ENCODE data around the gene SPPL2C.

Gene SPPL2C

GRCh38 chr17:45888392-45888791 lies 43.7 kb downstream of the SPPL2C start:
- no peak for DNase-seq

DNA sequence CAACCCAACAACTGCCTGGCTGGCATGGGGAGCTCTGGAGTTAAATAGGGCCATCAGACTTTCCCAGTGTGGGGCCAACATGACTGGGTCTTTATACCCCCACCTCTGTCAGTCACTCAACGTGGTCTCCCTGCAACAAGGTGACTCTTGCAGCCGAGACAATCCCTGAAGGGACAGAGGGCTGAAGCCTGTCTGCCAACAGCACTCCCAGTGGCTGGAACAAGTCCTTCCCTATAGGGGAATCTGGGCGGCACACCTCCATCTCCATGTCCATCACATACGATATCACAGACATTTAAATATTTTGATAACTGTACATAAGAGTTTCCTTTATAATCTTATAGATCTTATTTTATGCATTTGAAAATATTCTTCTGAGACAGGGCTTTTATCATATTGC lies 44.9 kb downstream of the SPPL2C start:
- no peak for DNase-seq

- no peak for DNase-seq
Measured at GRCh38 chr17:45893725-45894021, 49.0 kb downstream of the SPPL2C start.

DNA sequence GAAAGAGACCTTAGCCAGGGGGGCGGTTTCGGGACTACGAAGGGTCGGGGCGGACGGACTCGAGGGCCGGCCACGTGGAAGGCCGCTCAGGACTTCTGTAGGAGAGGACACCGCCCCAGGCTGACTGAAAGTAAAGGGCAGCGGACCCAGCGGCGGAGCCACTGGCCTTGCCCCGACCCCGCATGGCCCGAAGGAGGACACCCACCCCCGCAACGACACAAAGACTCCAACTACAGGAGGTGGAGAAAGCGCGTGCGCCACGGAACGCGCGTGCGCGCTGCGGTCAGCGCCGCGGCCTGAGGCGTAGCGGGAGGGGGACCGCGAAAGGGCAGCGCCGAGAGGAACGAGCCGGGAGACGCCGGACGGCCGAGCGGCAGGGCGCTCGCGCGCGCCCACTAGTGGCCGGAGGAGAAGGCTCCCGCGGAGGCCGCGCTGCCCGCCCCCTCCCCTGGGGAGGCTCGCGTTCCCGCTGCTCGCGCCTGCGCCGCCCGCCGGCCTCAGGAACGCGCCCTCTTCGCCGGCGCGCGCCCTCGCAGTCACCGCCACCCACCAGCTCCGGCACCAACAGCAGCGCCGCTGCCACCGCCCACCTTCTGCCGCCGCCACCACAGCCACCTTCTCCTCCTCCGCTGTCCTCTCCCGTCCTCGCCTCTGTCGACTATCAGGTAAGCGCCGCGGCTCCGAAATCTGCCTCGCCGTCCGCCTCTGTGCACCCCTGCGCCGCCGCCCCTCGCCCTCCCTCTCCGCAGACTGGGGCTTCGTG lies 49.5 kb downstream of the SPPL2C start, which contains the start of gene MAPT:
MAPT (plus strand) TSS at position 533 of the 763 bp plus-strand sequence. CDS start 67,784 bp downstream, outside the sequence.
- peak; percentile 65 for DNase-seq

DNA sequence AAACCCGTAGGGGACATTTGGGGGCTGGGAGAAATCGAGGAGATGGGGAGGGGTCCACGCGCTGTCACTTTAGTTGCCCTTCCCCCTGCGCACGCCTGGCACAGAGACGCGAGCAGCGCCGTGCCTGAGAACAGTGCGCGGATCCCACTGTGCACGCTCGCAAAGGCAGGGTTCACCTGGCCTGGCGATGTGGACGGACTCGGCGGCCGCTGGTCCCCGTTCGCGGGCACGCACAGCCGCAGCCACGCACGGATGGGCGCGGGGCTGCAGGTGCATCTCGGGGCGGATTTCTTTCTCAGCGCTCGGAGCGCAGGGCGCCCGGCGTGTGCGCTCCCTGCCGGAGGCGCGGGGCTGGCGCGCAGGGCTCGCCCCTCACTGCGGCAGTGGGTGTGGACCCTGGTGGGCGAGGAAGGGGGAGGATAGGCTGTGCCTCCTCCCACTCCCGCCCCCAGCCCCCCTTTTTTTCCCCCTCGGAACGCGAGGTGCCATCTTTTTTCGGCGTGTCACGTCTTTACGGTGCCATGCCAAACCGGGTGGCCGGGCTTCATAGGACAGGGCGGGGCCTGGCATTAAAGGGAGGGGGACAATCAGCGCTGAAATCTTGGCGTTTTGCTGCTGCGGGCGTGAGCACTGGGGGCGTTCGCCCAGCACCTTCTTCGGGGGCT lies 50.8 kb downstream of the SPPL2C start:
- peak; percentile 96 for DNase-seq

GRCh38 chr17:45895969-45896785 lies 51.5 kb downstream of the SPPL2C start:
- no peak for DNase-seq

All from NCI-H1694 (cell line).